HepG2 (cell line): ENCODE data around the gene CCL17. TPM values are rescaled to one million over a fixed set of nuclear protein-coding genes. Genes with fewer than 3 reads are reported as not detected.

Experiments
- ADNP ChIP-seq: sonication (generic); formaldehyde crosslinking; IDR thresholded peaks from 2 replicates; pipeline ENCODE4 v1.4.0; 2020; ENCODE audit warnings: missing genetic modification reagents
- BORCS8-MEF2B ChIP-seq: sonication (generic); formaldehyde crosslinking; IDR thresholded peaks from 2 replicates; pipeline ENCODE4 v1.8.0; 2022; ENCODE audit warnings: mild to moderate bottlenecking, missing genetic modification reagents
- GMEB2 ChIP-seq: IDR thresholded peaks from 2 replicates; pipeline ENCODE4 v1.6.1; 2016; ENCODE audit warnings: missing biosample characterization, missing genetic modification reagents, low read depth
- MAF1 ChIP-seq: sonication (generic); formaldehyde crosslinking; IDR thresholded peaks from 2 replicates; pipeline ENCODE4 v1.5.0; 2020; ENCODE audit warnings: missing genetic modification reagents, borderline replicate concordance
- PRDM15 ChIP-seq: sonication (generic); formaldehyde crosslinking; IDR thresholded peaks from 2 replicates; pipeline ENCODE4 v1.4.0; 2020; ENCODE audit warnings: missing genetic modification reagents
- SOX6 ChIP-seq, 2 experiments: fragments of 450-650 bp in 1 of 2; sonication (generic) in 1 of 2; formaldehyde crosslinking in 1 of 2; IDR thresholded peaks; 2 replicates each; pipeline versions ENCODE4 v1.4.0 to v1.6.1; 2017 to 2020; ENCODE audit warnings: antibody characterized with exemption in 1 of 2, mild to moderate bottlenecking in 1 of 2, missing genetic modification reagents in 1 of 2
- TEAD2 ChIP-seq: sonication (generic); formaldehyde crosslinking; IDR thresholded peaks from 2 replicates; pipeline ENCODE4 v1.9.0; 2021; ENCODE audit warnings: missing genetic modification reagents
- U2AF2 ChIP-seq: fragments of 200-400 bp; formaldehyde crosslinking; IDR thresholded peaks from 2 replicates; pipeline ENCODE4 v1.6.1; 2017; ENCODE audit warnings: low read depth, mild to moderate bottlenecking, low read length
- ZBTB33 ChIP-seq: sonication (generic); formaldehyde crosslinking; IDR thresholded peaks from 2 replicates; pipeline ENCODE4 v1.4.0; 2020; ENCODE audit warnings: missing genetic modification reagents
- ZMYM3 ChIP-seq: sonication (generic); formaldehyde crosslinking; IDR thresholded peaks from 2 replicates; pipeline ENCODE4 v1.5.1; 2020; ENCODE audit warnings: mild to moderate bottlenecking, missing genetic modification reagents
- ZNF143 ChIP-seq: sonication (generic); formaldehyde crosslinking; IDR thresholded peaks from 2 replicates; pipeline ENCODE4 v1.4.0; 2020; ENCODE audit warnings: missing genetic modification reagents
- ZNF260 ChIP-seq: sonication (generic); formaldehyde crosslinking; IDR thresholded peaks from 2 replicates; pipeline ENCODE4 v1.4.0; 2020; ENCODE audit warnings: missing genetic modification reagents, low read depth, mild to moderate bottlenecking, borderline replicate concordance
- ZNF468 ChIP-seq: sonication (generic); formaldehyde crosslinking; IDR thresholded peaks from 2 replicates; pipeline ENCODE4 v1.8.0; 2022; ENCODE audit warnings: mild to moderate bottlenecking, moderate library complexity, missing genetic modification reagents
- ZNF512 ChIP-seq: sonication (generic); formaldehyde crosslinking; IDR thresholded peaks from 2 replicates; pipeline ENCODE4 v1.4.0; 2020; ENCODE audit warnings: mild to moderate bottlenecking, missing genetic modification reagents
- ZNF577 ChIP-seq: sonication (generic); formaldehyde crosslinking; IDR thresholded peaks from 2 replicates; pipeline ENCODE4 v1.4.0; 2020; ENCODE audit warnings: mild to moderate bottlenecking, low read depth, missing genetic modification reagents, borderline replicate concordance
- ZNF616 ChIP-seq: sonication (generic); formaldehyde crosslinking; IDR thresholded peaks from 2 replicates; pipeline ENCODE4 v1.5.0; 2020; ENCODE audit warnings: low read depth, mild to moderate bottlenecking, missing genetic modification reagents
- ZNF747 ChIP-seq: sonication (generic); formaldehyde crosslinking; IDR thresholded peaks from 2 replicates; pipeline ENCODE4 v1.8.1; 2023; ENCODE audit warnings: missing genetic modification reagents, mild to moderate bottlenecking, borderline replicate concordance
- ZNF782 ChIP-seq: sonication (generic); formaldehyde crosslinking; IDR thresholded peaks from 2 replicates; pipeline ENCODE4 v1.4.0; 2020; ENCODE audit warnings: missing genetic modification reagents, mild to moderate bottlenecking, borderline replicate concordance
- ZNF816 ChIP-seq: sonication (generic); formaldehyde crosslinking; IDR thresholded peaks from 2 replicates; pipeline ENCODE4 v1.8.0; 2022; ENCODE audit warnings: missing genetic modification reagents, mild to moderate bottlenecking, borderline replicate concordance
- ZNF883 ChIP-seq: sonication (generic); formaldehyde crosslinking; IDR thresholded peaks from 2 replicates; pipeline ENCODE4 v1.5.1; 2020; ENCODE audit warnings: mild to moderate bottlenecking, missing genetic modification reagents; ENCODE audit errors: not compliant biosample characterization
- polyA plus RNA-seq, 8 experiments: library from polyadenylated mRNA; depleted of rRNA in 3 of 8; stranded (reverse) in 7 of 8; unstranded in 1 of 8; fragments of >200 nt; fragmentation: Illumina TruSeq in 4 of 8; extraction: Trizol in 4 of 8; gene quantifications; 2 replicates each; pipeline versions ENCODE4 v1.2.1 to v1.2.3, GENCODE V29; 2011 to 2016; ENCODE audit warnings: low read depth in 4 of 8, missing spikeins in 1 of 8, mixed read lengths in 1 of 8; ENCODE audit not compliant: insufficient read depth in 1 of 8
- total RNA-seq, 5 experiments: library from RNA; depleted of rRNA; stranded (reverse); fragments of >200 nt; fragmentation: Illumina TruSeq; extraction: Trizol; gene quantifications; 2 replicates each; pipeline ENCODE4 v1.2.3, GENCODE V29; 2016; ENCODE audit warnings: low read depth in 1 of 5

The CCL17 gene
- total and polyA plus RNA-seq, 2 of the 13 experiments (the other 11 are each of a cell fraction or from before 2014, with no cell fraction given): not detected

GRCh38 chr16:57372372-57373116 is 32.0 kb upstream of the CCL17 start, which contains the start of gene CX3CL1 (continued):
- TF ChIP-seq ZNF883 (CRISPR knock-in tag): peak; percentile 97
- TF ChIP-seq GMEB2: 0 out of 2 replicates have a peak, but pooled peaks have one; percentile 13
- TF ChIP-seq ZNF616: no peak; the same call in 1 of the 2 replicates
- peak; percentile 93 for TF ChIP-seq MAF1 (CRISPR knock-in tag)
- TF ChIP-seq U2AF2: no peak; the same call in 1 of the 2 replicates
- 0 out of 2 replicates have a peak, but pooled peaks have one; percentile 46 for TF ChIP-seq PRDM15 (CRISPR knock-in tag)
- TF ChIP-seq ZMYM3 (CRISPR knock-in tag): peak; percentile 78
- no peak; the same call in 1 of the 2 replicates for TF ChIP-seq ZNF143 (CRISPR knock-in tag)
- no peak for TF ChIP-seq ZNF260 (CRISPR knock-in tag)
- TF ChIP-seq ZNF782 (CRISPR knock-in tag): peak; percentile 100
- peak; percentile 94; the same call in 1 of the 2 replicates for TF ChIP-seq ZNF577 (CRISPR knock-in tag)
- no peak for TF ChIP-seq ADNP
- peak; percentile 57 for TF ChIP-seq BORCS8-MEF2B
- TF ChIP-seq ZNF468: no peak
- TF ChIP-seq ZNF747 (CRISPR knock-in tag): peak; percentile 96
- TF ChIP-seq ZBTB33 (CRISPR knock-in tag): no peak
- TF ChIP-seq ZNF512 (CRISPR knock-in tag): 0 out of 2 replicates have a peak, but pooled peaks have one; percentile 12
- TF ChIP-seq SOX6 (IDR thresholded peaks at IDR 0.05): no peak
- TF ChIP-seq SOX6 (CRISPR knock-in tag; IDR thresholded peaks at IDR 0.05): peak; percentile 90
- peak; percentile 92 for TF ChIP-seq ZNF816
- TF ChIP-seq TEAD2 (CRISPR knock-in tag): no peak; the same call in 1 of the 2 replicates
